Keratinocyte (primary cell): ENCODE measurements around the gene SLC39A3. TPM values are rescaled to one million over a fixed set of nuclear protein-coding genes. Genes with fewer than 3 reads are reported as not detected.

Experiments
- DNase-seq: peaks from one replicate; pipeline ENCODE4 v3.0.0-alpha.2; 2011; ENCODE audit warnings: low read depth, missing footprints, low spot score
- FAIRE-seq: peaks from 2 replicates; lab custom pipeline; 2011; peaks lifted over from hg19 to GRCh38; lab: Jason Lieb, UNC
- H2AFZ ChIP-seq: 2 replicates; pipeline ENCODE4 v1.6.0; 2012; ENCODE audit warnings: low read length, control low read depth, inconsistent platforms; ENCODE audit not compliant: control insufficient read depth
- H3K27ac ChIP-seq: 2 replicates; pipeline ENCODE4 v1.5.1; 2011; ENCODE audit warnings: low read length; ENCODE audit not compliant: control insufficient read depth, insufficient read depth
- H3K27me3 ChIP-seq: 3 replicates; pipeline ENCODE4 v1.6.0; 2011; ENCODE audit warnings: low read length; ENCODE audit not compliant: control insufficient read depth, insufficient read depth; ENCODE audit errors: extremely low read depth
- H3K36me3 ChIP-seq, 2 experiments: 2 replicates in 1 of 2; 3 replicates in 1 of 2; pipeline ENCODE4 v1.5.1; 2011; ENCODE audit warnings: low read length in 2 of 2, mild to moderate bottlenecking in 1 of 2; ENCODE audit not compliant: control insufficient read depth in 2 of 2, insufficient read depth in 2 of 2; ENCODE audit errors: extremely low read depth in 1 of 2
- H3K4me1 ChIP-seq: 3 replicates; pipeline ENCODE4 v1.5.1; 2011; ENCODE audit warnings: low read length; ENCODE audit not compliant: control insufficient read depth, insufficient read depth; ENCODE audit errors: extremely low read depth
- H3K4me2 ChIP-seq: 3 replicates; pipeline ENCODE4 v1.6.0; 2011; ENCODE audit warnings: low read depth, low read length; ENCODE audit not compliant: control insufficient read depth, insufficient read depth; ENCODE audit errors: extremely low read depth
- H3K4me3 ChIP-seq, 3 experiments: fragments of 200-600 bp in 1 of 3; sonication (generic) in 1 of 3; 2 replicates in 2 of 3; 3 replicates in 1 of 3; pipeline ENCODE4 v1.5.1; 2011 to 2016; ENCODE audit warnings: low read length in 3 of 3, mild to moderate bottlenecking in 3 of 3, control low read depth in 2 of 3, inconsistent platforms in 1 of 3, low read depth in 1 of 3, mixed read lengths in 1 of 3, mixed run types in 1 of 3, moderate library complexity in 1 of 3; ENCODE audit not compliant: control insufficient read depth in 2 of 3, insufficient read depth in 2 of 3; ENCODE audit errors: extremely low read depth in 1 of 3
- H3K79me2 ChIP-seq: 2 replicates; pipeline ENCODE4 v1.6.0; 2012; ENCODE audit warnings: low read length; ENCODE audit not compliant: control insufficient read depth, insufficient read depth
- H3K9ac ChIP-seq: 3 replicates; pipeline ENCODE4 v1.6.0; 2011; ENCODE audit warnings: low read length; ENCODE audit not compliant: control insufficient read depth, insufficient read depth; ENCODE audit errors: extremely low read depth
- H3K9me1 ChIP-seq: 3 replicates; pipeline ENCODE4 v1.6.0; 2011; ENCODE audit warnings: low read length; ENCODE audit not compliant: control insufficient read depth, insufficient read depth; ENCODE audit errors: extremely low read depth
- H3K9me3 ChIP-seq: 2 replicates; pipeline ENCODE4 v1.5.1; 2012; ENCODE audit warnings: low read depth, low read length; ENCODE audit not compliant: control insufficient read depth
- H4K20me1 ChIP-seq: 3 replicates; pipeline ENCODE4 v1.6.0; 2011; ENCODE audit warnings: low read length; ENCODE audit not compliant: control insufficient read depth, insufficient read depth; ENCODE audit errors: extremely low read depth
- EZH2 ChIP-seq: IDR thresholded peaks from one replicate; pipeline ENCODE4 v1.6.1; 2012; ENCODE audit warnings: inconsistent platforms, mild to moderate bottlenecking, low read length, moderate library complexity
- dilution Hi-C: fragments of 300-500 bp; cut with MboI; formaldehyde crosslinking; loops from one replicate; pipeline ENCODE4 v1.7.0; 2020; ENCODE audit warnings: low sequenced_read_pairs; ENCODE audit not compliant: extremely low pct_ligation_motif_present
- polyA plus RNA-seq, 5 experiments: library from polyadenylated mRNA; depleted of rRNA in 3 of 5; stranded (reverse) in 3 of 5; stranded (forward) in 1 of 5; unstranded in 1 of 5; fragments of >200 nt; gene quantifications; 1 replicate in 1 of 5; 2 replicates in 3 of 5; 3 replicates in 1 of 5; pipeline versions ENCODE4 v1.2.1 to v1.2.3, GENCODE V29; 2011 to 2012; ENCODE audit warnings: missing spikeins in 2 of 5, low read depth in 1 of 5, low replicate concordance in 1 of 5
- TF ChIP-seq, protein P1 (sequence below), 3 experiments: IDR thresholded peaks in 1 of 3; conservative IDR thresholded peaks in 1 of 3; optimal IDR thresholded peaks in 1 of 3; 2 replicates in 2 of 3; 3 replicates in 1 of 3; pipeline versions ENCODE3 to v1.5.1; 2011; ENCODE audit warnings: low read length in 3 of 3, mild to moderate bottlenecking in 3 of 3, moderate library complexity in 2 of 3, control low read depth in 1 of 3, inconsistent platforms in 1 of 3; ENCODE audit not compliant: insufficient read depth in 2 of 3; ENCODE audit errors: extremely low read depth in 1 of 3

The SLC39A3 gene
- polyA plus RNA-seq, 1 donor (not counting 4 experiments of a cell fraction or from before 2014, with no cell fraction given) = 26.2 TPM

DNA sequence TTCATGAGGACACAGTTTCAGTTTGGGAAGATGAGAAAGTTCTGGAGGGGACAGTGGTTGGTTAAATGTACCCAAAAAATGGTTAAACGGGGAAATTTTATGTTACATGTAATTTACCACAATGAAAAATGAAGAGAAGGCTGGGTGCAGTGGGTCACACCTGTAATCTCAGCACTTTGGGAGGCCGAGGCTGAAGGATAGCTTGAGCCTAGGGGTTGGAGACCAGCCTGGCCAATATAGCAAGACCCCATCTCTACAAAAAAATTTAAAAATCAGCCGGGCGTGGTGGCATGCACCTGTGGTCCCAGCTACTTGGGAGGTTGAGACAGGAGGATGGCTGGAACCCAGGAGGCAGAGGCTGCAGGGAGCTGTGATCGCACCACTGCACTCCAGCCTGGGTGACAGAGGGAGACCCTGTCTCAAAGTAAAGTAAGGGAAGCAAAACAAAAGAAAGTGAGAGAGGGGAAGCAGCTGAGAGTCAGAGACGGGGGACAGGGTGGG is 54.6 kb downstream of the SLC39A3 start:
- no peak overlapping the region for H3K27ac ChIP-seq
- no peaks in the 10 kb centered on the region for H3K9me1 ChIP-seq
- FAIRE-seq (no peak), DNase-seq (no peak)
- H2AFZ ChIP-seq = no peak overlapping the region
- no peaks in the 10 kb centered on the region for H4K20me1 ChIP-seq
- no peaks in the 10 kb centered on the region for H3K4me1 ChIP-seq
- no peaks in the 10 kb centered on the region for H3K36me3 ChIP-seq
- no peaks in the 10 kb centered on the region for H3K27me3 ChIP-seq
- no peak overlapping the region for H3K4me3 ChIP-seq
- H3K9ac ChIP-seq = no peak overlapping the region
- dilution Hi-C loops = no loop called here
- TF ChIP-seq, protein P1, sequence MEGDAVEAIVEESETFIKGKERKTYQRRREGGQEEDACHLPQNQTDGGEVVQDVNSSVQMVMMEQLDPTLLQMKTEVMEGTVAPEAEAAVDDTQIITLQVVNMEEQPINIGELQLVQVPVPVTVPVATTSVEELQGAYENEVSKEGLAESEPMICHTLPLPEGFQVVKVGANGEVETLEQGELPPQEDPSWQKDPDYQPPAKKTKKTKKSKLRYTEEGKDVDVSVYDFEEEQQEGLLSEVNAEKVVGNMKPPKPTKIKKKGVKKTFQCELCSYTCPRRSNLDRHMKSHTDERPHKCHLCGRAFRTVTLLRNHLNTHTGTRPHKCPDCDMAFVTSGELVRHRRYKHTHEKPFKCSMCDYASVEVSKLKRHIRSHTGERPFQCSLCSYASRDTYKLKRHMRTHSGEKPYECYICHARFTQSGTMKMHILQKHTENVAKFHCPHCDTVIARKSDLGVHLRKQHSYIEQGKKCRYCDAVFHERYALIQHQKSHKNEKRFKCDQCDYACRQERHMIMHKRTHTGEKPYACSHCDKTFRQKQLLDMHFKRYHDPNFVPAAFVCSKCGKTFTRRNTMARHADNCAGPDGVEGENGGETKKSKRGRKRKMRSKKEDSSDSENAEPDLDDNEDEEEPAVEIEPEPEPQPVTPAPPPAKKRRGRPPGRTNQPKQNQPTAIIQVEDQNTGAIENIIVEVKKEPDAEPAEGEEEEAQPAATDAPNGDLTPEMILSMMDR (optimal IDR thresholded peaks at IDR 0.05 in 1 of 3, IDR thresholded peaks at IDR 0.05 in 1 of 3, conservative IDR thresholded peaks at IDR 0.05 in 1 of 3; ENCODE audit: extremely low read depth in 1 of 3, insufficient read depth in 2 of 3, low read length in 3 of 3) = no peak
- no peak for TF ChIP-seq EZH2
- H3K4me2 ChIP-seq = no peak overlapping the region
- H3K9me3 ChIP-seq = no peaks in the 10 kb centered on the region
- H3K79me2 ChIP-seq = no peaks in the 10 kb centered on the region

DNA sequence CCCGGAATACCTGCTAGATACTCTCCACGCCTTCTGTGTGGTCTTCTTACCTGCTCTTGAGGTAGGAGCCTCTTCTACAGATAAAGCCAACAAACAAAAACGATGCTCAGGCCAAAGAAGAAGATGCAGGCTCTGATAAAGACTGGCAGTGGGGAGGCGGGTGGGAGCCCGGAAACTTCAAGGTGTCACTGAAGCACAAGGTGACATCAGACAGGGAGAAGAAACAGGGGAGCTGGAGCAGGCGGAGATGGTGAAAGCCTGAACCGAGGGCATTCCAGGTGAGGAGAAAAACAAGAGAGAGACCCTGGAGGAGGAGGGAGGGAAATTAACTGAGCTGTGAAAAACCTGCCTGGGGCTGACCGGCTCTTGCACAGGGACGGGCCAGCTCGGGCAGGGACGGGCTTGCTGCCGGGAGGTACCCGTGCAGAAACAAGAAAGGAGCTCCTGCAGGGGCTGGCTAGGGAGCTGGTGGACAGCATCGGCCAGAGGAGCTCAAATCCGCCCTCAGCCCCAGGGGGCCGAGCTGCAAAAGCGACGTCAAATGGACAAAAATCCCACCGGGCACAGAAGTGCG is 56.3 kb downstream of the SLC39A3 start:
- no peaks in the 10 kb centered on the region for H4K20me1 ChIP-seq
- TF ChIP-seq, protein P1 (optimal IDR thresholded peaks at IDR 0.05 in 1 of 3, IDR thresholded peaks at IDR 0.05 in 1 of 3, conservative IDR thresholded peaks at IDR 0.05 in 1 of 3; ENCODE audit: extremely low read depth in 1 of 3, insufficient read depth in 2 of 3, low read length in 3 of 3) = no peak
- DNase-seq (no peak), FAIRE-seq (no peak)
- no peak overlapping the region for H3K9ac ChIP-seq
- H3K4me2 ChIP-seq = no peak overlapping the region
- no peaks in the 10 kb centered on the region for H3K9me3 ChIP-seq
- H2AFZ ChIP-seq = no peak overlapping the region
- H3K79me2 ChIP-seq = no peaks in the 10 kb centered on the region
- H3K36me3 ChIP-seq = no peaks in the 10 kb centered on the region
- H3K4me3 ChIP-seq = no peak overlapping the region
- dilution Hi-C loops = no loop called here
- no peaks in the 10 kb centered on the region for H3K9me1 ChIP-seq
- H3K27ac ChIP-seq = no peak overlapping the region
- H3K4me1 ChIP-seq = no peaks in the 10 kb centered on the region
- H3K27me3 ChIP-seq = no peaks in the 10 kb centered on the region

Other genes with a start within 250 kb of the SLC39A3 start
- 0.01 to 0.11 TPM (median 0.06 TPM) in 3 replicates for gene GNG7, start 37.3 kb downstream of the SLC39A3 start, polyA plus RNA-seq
- 0.10 to 2.2 TPM (median 0.34 TPM) in 3 replicates for gene DIRAS1, start 18.6 kb downstream of the SLC39A3 start, polyA plus RNA-seq
- gene SGTA, start 43.3 kb upstream of the SLC39A3 start, polyA plus RNA-seq = 34.2 to 70.8 TPM (median 36.1 TPM) in 3 replicates
- 62.0 to 75.7 TPM (median 69.9 TPM) in 3 replicates for gene THOP1, start 45.5 kb upstream of the SLC39A3 start, polyA plus RNA-seq
- gene ZNF554, start 79.9 kb upstream of the SLC39A3 start, polyA plus RNA-seq = 2.2 to 3.0 TPM (median 2.7 TPM) in 3 replicates
- 3.3 to 4.3 TPM (median 3.9 TPM) in 3 replicates for gene ZNF555, start 101.5 kb upstream of the SLC39A3 start, polyA plus RNA-seq
- 0.01 to 0.05 TPM in 2 of 3 replicates, not detected in the other for gene ZNF556, start 127.3 kb upstream of the SLC39A3 start, polyA plus RNA-seq
- gene ZNF57, start 160.9 kb upstream of the SLC39A3 start, polyA plus RNA-seq = 9.4 to 10.1 TPM (median 9.7 TPM) in 3 replicates
- gene ZNF77, start 205.0 kb upstream of the SLC39A3 start, polyA plus RNA-seq = 4.7 to 6.0 TPM (median 5.2 TPM) in 3 replicates
- 0.41 to 1.2 TPM (median 0.43 TPM) in 3 replicates for gene TLE6, start 237.5 kb upstream of the SLC39A3 start, polyA plus RNA-seq